Activated naive CD4-positive, alpha-beta T cell (primary cell): ENCODE results near the gene RWDD4.
"Not testable (repeated sequence)": the region's sequence is repeated elsewhere in the genome, so short reads cannot be mapped to it uniquely, and the experiment has no call there.

Experiments
- DNase-seq, 4 experiments: peaks; one replicate each; lab custom pipeline; 2025; lab: John Stamatoyannopoulos, UW

Gene RWDD4

DNA sequence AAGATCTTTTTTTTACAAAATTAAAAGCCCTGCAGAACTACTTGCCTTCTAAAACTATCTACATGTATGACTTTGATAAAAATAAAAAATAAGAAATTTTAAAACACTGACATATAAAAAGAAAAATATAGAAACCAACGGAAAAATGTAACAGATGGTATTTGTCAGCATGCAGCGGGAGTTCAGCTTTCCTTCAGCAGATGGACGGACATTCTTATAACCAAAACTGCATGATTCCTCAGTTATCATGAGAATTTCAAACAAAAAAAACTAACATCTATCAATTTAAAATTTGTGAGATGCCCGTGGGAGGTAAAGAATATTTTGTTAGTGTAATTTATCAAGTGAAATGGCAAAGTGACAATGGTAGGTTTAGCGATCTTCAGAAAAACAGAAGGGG is 23.2 kb downstream of the RWDD4 start:
- DNase-seq = no peak

GRCh38 chr4:183635321-183635720 is 23.7 kb downstream of the RWDD4 start:
- no peak for DNase-seq

DNA sequence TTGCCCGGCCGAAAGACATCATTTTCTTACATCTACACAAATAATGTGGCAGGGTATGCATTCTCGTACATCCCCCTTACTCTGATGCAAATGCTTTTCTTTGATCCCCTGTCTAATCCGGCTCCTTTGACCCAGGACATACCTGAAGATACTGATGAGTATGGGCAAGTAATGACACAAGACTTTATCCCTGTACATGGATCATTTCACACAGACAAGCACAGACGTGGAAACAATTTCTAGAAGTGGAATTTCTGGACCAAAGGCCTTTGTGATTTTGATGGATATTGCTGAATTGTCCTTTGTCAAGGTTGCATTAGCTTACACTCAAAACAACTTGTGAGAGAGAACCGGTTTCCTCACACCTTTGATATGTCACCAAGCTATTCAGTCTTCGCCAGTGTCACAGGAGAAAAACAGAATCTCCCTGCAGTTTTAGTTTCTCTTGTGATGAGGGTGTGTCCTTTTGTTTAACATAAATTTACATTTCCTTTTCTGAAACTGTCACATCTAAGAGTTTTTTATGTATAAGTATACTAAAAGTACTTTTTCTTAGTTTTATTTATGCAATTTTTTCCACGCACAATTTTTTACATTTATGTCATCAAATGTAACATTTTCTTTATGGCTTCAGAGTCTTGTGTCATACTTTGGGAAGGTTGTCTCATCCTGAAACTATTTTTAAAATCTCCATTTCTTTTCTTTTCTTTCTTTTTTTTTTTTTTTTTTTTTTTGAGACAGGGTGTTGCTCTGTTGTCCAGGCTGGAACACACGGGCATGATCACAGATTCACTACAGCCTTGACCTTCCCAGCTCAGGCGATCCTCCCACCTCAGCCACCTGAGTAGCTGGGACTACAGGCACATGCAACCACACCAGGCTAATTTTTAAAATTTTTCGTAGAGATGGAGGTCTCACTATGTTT is 25.2 kb downstream of the RWDD4 start:
- no peak for DNase-seq

DNA sequence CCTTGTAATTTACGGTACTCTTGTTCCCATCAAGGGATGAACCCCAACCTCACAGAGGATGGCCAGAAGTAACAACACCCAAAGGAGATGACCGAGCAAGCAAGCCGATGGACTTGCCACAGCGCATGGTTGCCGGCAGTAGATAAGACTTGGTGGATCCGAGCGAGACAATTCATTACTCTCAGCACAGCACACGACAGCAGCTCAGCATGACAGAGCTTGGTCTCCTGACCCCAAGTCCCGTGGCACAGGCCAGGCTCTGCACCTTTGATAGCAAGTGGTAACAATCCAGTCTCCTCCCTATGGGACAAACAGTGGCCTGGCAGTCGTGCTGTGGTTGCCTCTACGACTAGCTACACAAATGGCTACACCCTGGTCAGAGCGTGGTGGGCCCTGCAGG is 26.3 kb downstream of the RWDD4 start:
- no peak for DNase-seq

GRCh38 chr4:183631577-183632198 is 27.3 kb downstream of the RWDD4 start:
- no peak for DNase-seq

DNA sequence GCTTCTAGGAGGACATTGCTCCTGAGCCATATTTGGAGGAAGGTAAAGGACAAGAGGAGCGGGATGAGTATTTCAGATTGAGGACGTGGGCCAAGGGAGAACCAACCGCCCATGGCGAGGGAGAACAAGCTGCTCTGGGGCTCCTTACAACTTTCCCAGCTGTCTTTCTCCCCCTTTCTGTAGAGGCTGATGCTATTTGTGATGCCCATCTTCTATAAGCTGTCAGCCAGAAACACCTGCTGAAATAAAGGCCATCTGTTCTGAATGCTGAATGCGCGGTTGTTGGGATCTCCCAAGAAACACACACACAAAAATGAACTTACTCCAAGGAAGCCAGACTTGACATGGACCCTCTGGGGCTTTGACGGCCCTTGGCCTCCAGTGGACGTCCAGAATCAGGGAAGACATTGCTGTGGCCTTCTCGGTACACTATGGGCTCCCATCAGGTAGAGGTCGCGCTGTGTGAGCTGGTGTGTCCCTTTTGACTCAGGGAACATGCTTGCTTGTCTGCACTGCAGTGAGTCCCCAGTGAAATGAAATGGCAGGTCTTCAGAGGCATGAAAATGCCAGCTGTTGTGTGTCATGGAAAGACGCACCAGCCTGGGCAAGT is 30.9 kb downstream of the RWDD4 start:
- no peak for DNase-seq

DNA sequence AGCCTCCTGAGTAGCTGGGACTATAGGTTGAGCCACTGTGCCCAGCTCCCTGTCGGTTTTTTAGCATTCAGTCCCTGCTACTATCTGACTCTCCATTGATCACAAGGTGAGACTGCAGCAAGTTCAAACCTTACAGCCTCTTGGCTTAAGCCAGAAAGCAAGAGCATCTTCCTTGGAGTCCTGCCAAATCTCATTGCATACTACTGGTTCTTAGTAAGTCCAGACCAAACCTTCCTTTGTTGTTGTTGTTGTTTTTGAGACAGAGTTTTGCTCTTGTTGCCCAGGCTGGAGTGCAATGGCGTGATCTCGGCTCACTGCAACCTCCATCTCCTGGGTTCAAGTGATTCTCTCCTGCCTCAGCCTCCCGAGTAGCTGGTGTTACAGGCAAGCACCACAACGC is 31.7 kb downstream of the RWDD4 start:
- not testable (repeated sequence) for DNase-seq

DNA sequence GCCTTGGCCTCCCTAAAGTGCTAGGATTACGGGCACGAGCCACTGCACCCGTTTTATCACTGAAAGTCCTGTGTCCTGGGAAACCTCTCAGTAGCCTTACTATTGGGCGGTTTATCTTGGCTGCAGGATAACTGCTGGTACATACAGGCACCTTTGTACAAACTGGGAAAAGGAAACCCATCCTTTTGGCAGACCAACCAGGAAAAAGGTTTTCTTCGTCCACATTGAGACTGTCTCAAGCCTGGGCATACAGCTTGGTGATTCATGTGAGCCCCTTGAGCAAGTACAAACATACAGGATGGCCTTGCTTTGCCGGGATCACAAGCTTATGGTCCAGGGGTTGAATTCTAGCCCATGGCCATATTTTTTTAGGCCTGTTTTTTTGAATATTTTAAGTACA is 32.8 kb downstream of the RWDD4 start:
- DNase-seq = no peak

DNA sequence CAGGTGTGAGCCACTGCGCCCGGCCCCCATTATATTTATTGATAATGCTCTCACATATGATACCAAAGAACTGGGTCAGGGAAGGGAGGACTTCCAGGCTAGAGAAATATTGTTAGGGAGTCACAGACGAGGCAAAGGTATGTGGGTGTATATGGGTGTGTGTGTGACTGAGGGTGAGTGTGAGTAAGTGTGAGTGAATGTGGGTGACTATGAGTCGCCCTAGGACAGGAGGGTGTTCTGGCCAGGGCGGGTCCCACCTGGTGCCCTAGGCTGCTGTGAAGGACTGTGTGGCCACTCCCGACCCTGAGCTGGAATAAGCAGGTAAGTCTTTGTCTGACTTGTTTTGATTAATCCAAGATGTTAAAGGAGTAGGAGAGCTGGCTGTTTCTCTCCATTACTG is 34.4 kb downstream of the RWDD4 start:
- DNase-seq = no peak

DNA sequence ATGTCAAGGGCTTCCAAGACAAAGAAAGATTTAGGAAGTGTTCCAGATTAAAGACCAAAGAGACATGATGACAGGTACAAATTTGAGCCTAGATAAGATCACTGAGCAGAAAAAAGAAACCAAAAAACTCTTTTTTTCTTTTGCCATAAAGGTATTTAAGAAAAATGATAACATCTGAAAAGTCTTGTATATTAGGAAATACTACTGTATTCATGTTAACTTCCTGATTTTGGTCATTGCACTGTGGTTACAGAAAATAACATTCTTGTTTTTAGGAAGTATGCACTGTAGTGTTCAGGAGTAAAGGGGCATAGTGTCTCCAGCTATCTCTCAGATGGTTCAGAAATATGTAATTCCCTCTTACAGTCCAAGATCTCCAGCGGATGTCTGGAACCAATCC is 37.1 kb downstream of the RWDD4 start:
- no peak for DNase-seq

DNA sequence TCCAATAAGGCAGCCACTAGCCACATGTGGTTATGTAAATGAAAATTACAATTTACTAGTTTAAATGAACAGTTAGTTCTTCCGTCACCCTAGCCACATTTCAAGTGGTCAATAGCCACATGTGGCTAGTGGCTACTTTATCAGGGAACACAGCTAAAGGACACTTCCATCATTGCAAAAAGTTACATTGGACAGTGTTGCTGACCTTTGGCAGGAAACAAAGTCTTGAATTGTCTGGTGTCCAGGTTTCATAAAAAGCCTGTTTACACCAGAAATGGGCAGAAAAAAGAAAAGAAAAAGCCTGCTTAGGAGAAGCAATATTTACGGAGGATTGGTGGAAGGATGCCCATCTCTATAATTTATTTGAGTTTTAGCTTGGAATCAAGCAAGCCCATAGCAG is 38.6 kb downstream of the RWDD4 start:
- DNase-seq = no peak

DNA sequence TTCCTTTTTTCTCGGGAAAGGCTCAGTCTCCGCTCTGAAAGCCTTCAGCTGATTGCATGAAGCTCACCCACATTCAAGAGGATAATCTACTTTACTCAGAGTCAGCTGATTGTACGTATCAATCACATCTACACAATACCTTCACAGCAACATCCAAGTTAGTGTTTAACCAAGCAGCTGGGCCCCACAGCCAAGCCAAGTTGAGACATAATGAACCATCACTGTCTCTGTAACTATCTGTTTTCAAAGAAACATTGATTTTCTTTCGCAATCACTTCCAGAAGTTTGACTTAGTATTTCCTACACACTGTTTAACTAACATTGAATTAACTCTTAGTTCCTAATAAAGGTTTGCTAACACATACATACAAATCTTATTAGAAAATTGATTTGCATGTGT is 40.3 kb downstream of the RWDD4 start:
- no peak for DNase-seq

DNA sequence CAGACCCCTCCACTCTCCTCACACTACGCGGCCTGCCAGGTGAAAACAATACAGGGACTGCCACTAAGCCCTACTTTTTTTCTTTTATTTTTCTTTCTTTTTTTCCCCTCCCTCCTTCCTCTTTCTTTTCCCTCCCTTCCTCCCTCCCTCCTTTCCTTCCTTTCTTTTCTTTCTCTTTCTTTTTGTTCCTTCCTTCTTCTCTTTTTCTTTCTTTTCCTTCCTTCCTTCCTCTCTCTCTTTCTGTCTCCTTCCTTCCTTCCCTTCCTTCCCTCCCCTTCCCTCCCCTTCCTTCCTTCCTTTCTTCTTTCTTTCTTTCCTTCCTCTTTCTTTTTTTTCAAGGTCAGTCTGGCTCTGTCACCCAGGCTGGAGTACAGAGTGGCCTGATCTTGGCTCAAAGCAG is 41.9 kb downstream of the RWDD4 start:
- no peak for DNase-seq

DNA sequence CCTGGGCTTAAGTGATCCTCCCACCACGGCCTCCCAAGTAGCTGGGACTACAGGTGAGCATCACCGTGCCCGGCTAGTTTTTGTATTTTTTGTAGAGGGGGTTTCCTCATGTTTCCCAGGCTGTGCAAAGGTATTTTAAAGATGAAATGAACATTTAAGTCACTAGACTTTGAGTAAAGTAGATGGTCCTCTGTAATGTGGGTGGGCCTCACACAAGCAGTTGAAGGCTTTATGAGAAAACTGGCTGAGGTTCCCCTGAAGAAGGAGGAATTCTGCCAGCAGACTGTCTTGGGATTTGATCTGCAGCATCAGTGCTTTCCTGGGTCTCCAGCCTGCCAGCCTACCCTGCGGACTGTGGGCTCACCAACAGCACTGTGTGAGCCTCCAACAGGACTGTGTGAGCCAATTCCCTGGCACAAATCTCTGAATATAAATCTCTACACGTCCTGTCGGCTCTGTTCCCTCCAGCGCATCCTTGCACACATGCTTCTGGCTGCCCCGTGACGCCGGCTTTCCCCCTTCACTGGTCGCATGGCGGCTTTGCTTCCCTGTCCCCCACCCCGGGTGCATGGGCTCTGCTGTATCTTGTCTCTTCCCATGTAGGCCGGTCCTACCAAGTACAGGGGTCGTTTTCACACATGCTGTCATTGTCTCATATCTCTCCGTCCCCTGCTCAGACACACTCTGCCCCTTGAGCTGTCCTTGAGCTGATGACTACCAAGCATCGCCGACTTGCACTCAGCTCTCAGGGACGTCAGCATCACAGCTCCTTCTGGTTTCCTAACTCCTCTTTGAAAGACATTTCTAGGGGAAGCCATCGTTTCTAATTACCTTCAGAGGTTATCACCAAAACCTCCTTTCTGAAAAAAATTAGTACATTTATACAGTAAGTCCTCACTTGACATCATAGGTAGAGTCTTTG is 46.4 kb downstream of the RWDD4 start:
- no peak for DNase-seq

DNA sequence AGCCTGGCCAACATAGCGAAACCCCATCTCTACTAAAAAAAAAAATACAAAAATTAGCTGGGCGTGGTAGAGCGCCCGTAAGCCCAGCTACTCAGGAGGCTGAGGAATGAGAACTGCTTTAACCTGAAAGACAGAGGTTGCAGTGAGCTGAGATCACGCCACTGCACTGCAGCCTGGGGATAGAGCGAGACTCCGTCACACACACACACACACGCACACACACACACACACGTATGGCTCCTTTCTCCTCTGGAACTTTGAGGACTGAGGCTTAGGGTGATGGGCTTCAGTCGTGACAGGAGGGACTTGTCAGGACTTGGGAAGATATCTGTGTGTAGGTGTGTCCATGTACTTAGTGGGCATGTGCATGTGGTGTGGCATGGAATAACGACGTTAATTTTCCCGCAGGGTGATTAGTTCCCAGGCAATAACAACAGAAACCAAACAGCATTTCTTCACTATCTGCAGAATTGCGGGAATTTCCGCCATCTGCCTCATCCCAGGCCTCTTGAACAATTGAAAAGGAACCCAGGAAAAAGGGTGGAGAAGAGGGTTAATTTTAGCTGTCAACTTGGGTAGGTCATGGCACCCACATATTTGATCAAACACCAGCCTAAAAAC is 47.7 kb downstream of the RWDD4 start:
- no peak for DNase-seq

GRCh38 chr4:183610613-183611012 is 48.4 kb downstream of the RWDD4 start:
- no peak for DNase-seq

DNA sequence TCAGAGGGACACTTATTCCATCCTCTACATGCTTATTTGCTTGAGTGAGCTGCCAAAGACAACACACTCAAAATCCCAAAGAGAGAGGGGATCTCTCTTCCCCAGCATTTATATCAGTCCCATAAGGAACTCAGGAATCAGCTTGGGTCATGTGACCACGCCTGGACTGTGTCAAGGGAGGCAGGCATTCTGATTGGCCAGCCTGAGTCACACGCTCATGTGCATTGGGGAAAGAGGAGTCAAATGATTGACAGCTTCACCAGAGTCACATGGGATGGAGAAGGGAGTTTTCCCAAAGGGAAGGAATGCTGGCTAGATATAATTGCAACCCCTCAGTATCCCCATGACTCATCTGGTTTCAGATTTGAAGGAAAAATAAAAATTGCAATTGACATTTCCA is 49.0 kb downstream of the RWDD4 start:
- no peak for DNase-seq

DNA sequence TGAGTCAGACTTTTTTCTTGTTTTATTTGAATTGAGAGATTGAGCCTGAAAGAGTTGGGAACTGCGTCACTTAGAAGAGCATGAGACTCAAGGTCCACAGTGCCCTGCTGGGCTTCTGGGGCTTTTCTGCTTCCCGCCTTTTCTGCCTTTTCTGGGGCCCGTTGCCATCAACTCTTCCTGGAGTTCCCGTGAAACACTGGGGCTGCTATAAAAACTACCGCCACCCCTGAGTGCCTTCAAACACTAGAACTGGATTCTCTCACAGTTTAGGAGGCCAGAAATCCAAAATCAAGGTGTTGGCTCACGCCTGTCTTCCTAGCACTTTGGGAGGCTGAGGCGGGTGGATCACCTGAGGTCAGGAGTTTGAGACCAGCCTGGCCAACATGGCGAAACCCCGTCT is 49.8 kb downstream of the RWDD4 start:
- no peak for DNase-seq

- no peak for DNase-seq
These were observed 51.1 kb downstream of the RWDD4 start for GRCh38 chr4:183607894-183608293.

GRCh38 chr4:183602557-183603027 is 56.4 kb downstream of the RWDD4 start:
- DNase-seq = no peak

DNA sequence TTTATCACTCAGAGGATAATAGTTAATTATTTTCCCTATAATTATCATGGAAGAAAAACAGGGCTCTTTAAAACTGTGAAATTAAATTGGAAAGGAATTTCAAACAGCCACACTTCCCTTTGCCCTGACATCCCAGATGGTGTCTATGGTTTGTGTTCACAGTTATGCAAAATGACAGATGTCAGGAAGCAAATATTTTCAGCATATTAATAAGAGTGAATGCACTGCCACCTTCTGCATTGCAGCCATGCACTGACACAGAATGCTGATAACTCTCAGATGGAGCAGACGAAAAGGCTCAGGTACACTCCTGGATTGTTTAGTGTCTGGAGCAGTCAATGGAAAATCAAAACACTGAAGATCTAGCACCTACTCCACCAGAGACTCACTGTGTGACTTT is 57.6 kb downstream of the RWDD4 start:
- no peak for DNase-seq
